Bronchial epithelial cell (primary cell): Measurements from ENCODE around the gene TAF11L6. TPM values are rescaled to one million over a fixed set of nuclear protein-coding genes. Genes with fewer than 3 reads are reported as not detected.
"Not testable (repeated sequence)": the region's sequence is repeated elsewhere in the genome, so short reads cannot be mapped to it uniquely, and the experiment has no call there.

Source experiments
- DNase-seq: peaks from one replicate; pipeline ENCODE4 v3.0.0-alpha.2; 2010; ENCODE audit warnings: low read depth
- FAIRE-seq: peaks from 2 replicates; lab custom pipeline; 2011; peaks lifted over from hg19 to GRCh38; lab: Jason Lieb, UNC
- H3K27me3 ChIP-seq: 2 replicates; pipeline ENCODE4 v1.5.1; 2011; ENCODE audit warnings: low read length; ENCODE audit not compliant: control insufficient read depth, insufficient read depth
- H3K36me3 ChIP-seq: 2 replicates; pipeline ENCODE4 v1.5.1; 2011; ENCODE audit warnings: low read length; ENCODE audit not compliant: control insufficient read depth, insufficient read depth
- H3K4me3 ChIP-seq: 2 replicates; pipeline ENCODE4 v1.5.1; 2011; ENCODE audit warnings: mild to moderate bottlenecking, low read depth, low read length, control low read depth
- total RNA-seq: library from RNA; depleted of rRNA; stranded (reverse); fragments of >200 nt; gene quantifications from 2 replicates; pipeline ENCODE4 v1.2.1, GENCODE V29; 2014
- TF ChIP-seq, protein P1 (sequence below): IDR thresholded peaks from 2 replicates; pipeline ENCODE4 v1.5.1; 2011; ENCODE audit warnings: mild to moderate bottlenecking, moderate library complexity, low read length, control low read depth, inconsistent platforms; ENCODE audit not compliant: insufficient read depth, severe bottlenecking

TAF11L6 gene
- total RNA-seq: not detected in 2 replicates

DNA sequence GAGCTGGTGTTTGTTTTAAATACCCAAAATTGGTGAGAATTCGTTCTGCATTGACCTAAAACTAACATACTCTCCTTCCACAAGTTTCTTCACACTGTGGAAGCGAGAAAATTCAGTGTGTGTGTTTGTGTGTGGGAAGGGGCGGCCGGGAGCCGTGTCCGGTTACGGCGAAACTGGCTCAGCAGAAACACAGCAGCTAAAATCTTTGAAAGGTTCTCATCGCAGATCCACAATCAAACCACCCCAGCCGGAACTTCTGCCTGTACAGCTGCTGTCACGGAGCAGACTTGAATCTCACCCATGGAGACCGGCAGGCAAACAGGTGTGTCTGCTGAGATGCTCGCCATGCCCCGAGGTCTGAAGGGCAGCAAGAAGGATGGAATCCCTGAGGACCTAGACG, at the start of gene TAF11L6:
Gene TAF11L6 (plus strand): TSS at position 301 of the 400 bp plus-strand sequence.
- not testable (repeated sequence) for FAIRE-seq, H3K4me3 ChIP-seq, H3K36me3 ChIP-seq, H3K27me3 ChIP-seq, DNase-seq

DNA sequence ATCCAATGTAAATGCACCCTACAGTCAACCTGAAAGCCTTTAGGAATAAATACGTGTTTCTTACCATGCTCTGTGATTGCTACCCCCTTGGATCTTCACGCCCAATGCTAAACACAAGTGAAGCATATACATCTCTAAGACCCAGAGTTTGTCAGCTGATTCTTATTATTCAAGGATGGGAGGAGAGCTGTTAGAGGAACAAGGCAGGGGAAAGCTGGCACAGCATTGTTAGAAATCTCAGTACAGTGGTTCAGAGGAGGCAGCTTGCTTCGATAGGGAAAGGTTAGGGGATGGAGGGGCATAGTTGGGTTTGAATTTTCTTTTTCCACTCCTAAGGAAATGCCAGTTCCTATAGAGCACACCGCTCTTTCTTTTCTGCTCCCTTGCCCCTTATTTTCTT, 47.1 kb upstream of the TAF11L6 start:
- DNase-seq (no peak), FAIRE-seq (no peak)
- Histone ChIP-seq H3K4me3 (no peak overlapping the region), H3K27me3 (no peaks in the 10 kb centered on the region), H3K36me3 (no peaks in the 10 kb centered on the region)
- TF ChIP-seq, protein P1, sequence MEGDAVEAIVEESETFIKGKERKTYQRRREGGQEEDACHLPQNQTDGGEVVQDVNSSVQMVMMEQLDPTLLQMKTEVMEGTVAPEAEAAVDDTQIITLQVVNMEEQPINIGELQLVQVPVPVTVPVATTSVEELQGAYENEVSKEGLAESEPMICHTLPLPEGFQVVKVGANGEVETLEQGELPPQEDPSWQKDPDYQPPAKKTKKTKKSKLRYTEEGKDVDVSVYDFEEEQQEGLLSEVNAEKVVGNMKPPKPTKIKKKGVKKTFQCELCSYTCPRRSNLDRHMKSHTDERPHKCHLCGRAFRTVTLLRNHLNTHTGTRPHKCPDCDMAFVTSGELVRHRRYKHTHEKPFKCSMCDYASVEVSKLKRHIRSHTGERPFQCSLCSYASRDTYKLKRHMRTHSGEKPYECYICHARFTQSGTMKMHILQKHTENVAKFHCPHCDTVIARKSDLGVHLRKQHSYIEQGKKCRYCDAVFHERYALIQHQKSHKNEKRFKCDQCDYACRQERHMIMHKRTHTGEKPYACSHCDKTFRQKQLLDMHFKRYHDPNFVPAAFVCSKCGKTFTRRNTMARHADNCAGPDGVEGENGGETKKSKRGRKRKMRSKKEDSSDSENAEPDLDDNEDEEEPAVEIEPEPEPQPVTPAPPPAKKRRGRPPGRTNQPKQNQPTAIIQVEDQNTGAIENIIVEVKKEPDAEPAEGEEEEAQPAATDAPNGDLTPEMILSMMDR: no peak

DNA sequence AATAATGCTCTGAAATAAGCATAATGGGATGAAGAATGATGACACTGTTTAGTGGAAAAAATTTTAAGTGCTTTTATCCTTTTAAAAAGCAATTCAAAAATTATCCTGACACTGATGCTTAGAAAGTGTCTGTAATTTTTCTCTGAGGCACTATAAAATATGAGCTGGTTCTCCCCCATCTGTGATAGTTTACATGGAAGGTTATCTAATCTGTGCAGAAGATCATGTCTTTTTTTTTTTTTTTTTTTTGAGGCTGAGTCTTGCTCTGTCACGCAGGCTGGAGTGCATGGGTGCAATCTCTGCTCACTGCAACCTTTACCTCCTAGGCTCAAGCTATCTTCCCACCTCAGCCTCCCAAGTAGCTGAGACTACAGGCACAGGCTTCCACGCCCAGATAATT, 45.7 kb upstream of the TAF11L6 start:
- DNase-seq: no peak
- Histone ChIP-seq H3K4me3 (no peak overlapping the region), H3K36me3 (no peaks in the 10 kb centered on the region), H3K27me3 (no peaks in the 10 kb centered on the region)
- no peak for FAIRE-seq
- TF ChIP-seq, protein P1: no peak

DNA sequence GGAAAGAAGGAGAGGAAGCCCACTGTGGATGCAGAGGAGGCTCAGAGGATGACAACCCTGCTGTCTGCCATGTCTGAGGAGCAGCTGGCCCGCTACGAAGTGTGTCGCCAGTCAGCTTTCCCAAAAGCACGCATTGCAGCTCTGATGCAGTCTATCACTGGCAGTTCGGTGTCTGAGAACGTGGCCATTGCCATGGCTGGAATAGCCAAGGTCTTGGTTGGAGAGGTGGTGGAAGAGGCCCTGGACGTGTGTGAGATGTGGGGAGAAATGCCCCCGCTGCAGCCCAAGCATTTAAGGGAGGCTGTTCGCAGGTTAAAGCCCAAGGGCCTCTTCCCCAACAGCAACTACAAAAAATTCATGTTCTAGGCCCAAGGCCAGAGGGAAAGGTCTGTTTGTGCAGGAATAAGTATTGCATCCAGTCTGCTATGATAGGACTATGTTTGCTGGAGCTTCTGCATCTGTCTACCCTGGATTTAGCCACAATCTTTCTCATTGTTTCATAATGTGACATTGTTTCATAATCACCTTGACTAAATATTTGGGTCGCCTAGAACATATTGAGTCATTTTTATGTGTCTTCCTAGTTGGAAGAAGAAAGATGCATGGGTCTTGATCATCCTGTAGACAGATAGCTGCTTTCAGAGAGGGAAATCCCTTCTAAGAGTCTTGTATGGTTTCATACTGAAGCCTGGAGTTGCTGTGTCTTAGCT, 41.9 kb upstream of the TAF11L6 start:
- peak; percentile 66 for FAIRE-seq
- not testable (repeated sequence) for H3K36me3 ChIP-seq, H3K4me3 ChIP-seq, H3K27me3 ChIP-seq, DNase-seq

DNA sequence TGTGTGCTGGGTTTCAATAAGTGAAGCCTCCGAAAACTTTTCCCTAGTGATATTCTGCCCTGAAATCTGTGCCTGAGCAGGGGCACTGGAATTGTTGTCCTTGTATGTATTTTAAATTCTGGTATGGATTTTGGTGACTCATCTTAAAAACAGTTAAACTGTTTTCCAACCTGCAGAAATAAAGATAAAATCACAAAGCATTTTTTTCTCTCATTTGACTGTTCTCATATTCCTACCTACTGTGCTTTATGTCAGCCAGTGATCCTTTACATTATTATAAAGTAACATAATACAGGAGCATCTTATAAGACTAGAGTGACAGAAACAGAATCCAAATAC, 41.3 kb upstream of the TAF11L6 start:
- FAIRE-seq: no peak
- Histone ChIP-seq H3K36me3 (no peaks in the 10 kb centered on the region), H3K27me3 (no peaks in the 10 kb centered on the region), H3K4me3 (no peak overlapping the region)
- TF ChIP-seq, protein P1: no peak
- no peak for DNase-seq

DNA sequence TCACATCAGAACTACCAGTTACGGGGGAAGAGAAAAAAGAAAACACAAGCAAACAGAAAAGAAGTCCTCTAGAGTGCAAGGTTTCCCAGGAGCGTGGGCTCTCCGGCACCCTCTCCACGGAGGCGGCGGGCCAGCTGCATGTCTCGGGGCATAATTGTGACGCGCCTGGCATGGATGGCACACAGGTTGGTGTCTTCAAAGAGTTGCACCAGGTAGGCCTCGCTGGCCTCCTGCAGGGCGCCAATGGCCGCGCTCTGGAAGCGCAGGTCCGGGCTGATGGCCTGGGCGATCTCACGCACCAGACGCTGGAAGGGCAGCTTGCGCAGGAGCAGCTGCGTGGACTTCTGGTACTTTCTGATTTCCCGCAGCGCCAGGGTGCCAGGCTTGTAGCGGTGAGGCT, 37.2 kb upstream of the TAF11L6 start:
- H3K4me3 ChIP-seq, FAIRE-seq, H3K36me3 ChIP-seq, H3K27me3 ChIP-seq, DNase-seq: not testable (repeated sequence)

DNA sequence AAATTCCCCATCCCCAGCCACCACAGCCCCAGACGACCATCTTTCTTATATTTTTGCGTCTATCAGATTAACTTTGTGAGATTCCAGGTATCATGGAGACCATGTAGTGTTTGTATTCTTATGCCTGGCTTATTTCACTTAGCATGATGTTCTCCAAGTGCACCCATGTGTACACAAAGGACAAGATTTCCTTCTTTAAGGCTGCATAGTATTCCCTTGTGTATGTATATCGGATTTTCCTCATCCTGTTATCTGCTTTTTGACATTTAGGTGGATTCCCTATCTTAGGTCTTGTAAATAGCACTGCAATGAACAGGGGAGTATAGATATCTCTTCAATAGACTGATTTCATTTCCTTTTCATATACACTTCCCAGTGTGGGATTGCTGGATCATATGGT, 35.7 kb upstream of the TAF11L6 start:
- Histone ChIP-seq H3K36me3 (no peaks in the 10 kb centered on the region), H3K4me3 (no peak overlapping the region), H3K27me3 (no peaks in the 10 kb centered on the region)
- TF ChIP-seq, protein P1: no peak
- no peak for DNase-seq
- no peak for FAIRE-seq
